IMR-90 (cell line): ENCODE data around the gene CCR9. TPM values are rescaled to one million over a fixed set of nuclear protein-coding genes. Genes with fewer than 3 reads are reported as not detected.

Experiments
- ATAC-seq: fragments of 200-7000 bp; cut with Tn5 transposase; 2 replicates; pipeline ENCODE4 v1.9.1; 2020; ENCODE audit warnings: low read depth, mild to moderate bottlenecking, moderate library complexity
- BruUV-seq: library from RNA; stranded (reverse); fragments of 400-500 nt; replicated peaks from 2 replicates; lab custom pipeline; 2021; lab: Mats Ljungman, UMichigan
- CTCF ChIA-PET: fragments of 300-600 bp; formaldehyde crosslinking; extraction: SDS; loops from one replicate; lab custom pipeline; 2021; ENCODE audit warnings: antibody characterized with exemption; lab: Yijun Ruan, JAX
- POLR2A ChIA-PET: fragments of 300-600 bp; sonication (Branson Sonifier 250); formaldehyde crosslinking; loops from one replicate; lab custom pipeline; 2022; ENCODE audit warnings: antibody characterized with exemption; ENCODE audit not compliant: unreplicated experiment; lab: Charles Lee
- DNase-seq: peaks from one replicate; pipeline ENCODE4 v3.0.0; 2013
- H2AFZ ChIP-seq: replicated peaks from 2 replicates; pipeline ENCODE3; 2013; ENCODE audit warnings: low read length, mild to moderate bottlenecking; ENCODE audit not compliant: poor library complexity
- H2AK5ac ChIP-seq: 2 replicates; pipeline ENCODE4 v1.6.1; 2013; ENCODE audit warnings: low read depth, low read length, inconsistent platforms
- H2AK9ac ChIP-seq: replicated peaks from 2 replicates; pipeline ENCODE3; 2013; ENCODE audit warnings: mild to moderate bottlenecking, low read depth, low read length, moderate library complexity; ENCODE audit not compliant: poor library complexity
- H2BK120ac ChIP-seq: 2 replicates; pipeline ENCODE4 v1.6.1; 2013; ENCODE audit warnings: low read depth, low read length, inconsistent platforms
- H2BK15ac ChIP-seq: 3 replicates; pipeline ENCODE4 v1.6.1; 2013; ENCODE audit warnings: low read depth, low read length, inconsistent platforms
- H2BK20ac ChIP-seq: 2 replicates; pipeline ENCODE4 v1.6.1; 2013; ENCODE audit warnings: low read depth, mild to moderate bottlenecking, inconsistent platforms, low read length, moderate library complexity
- H2BK5ac ChIP-seq: 2 replicates; pipeline ENCODE4 v1.6.1; 2013; ENCODE audit warnings: mild to moderate bottlenecking, low read depth, low read length, inconsistent platforms; ENCODE audit not compliant: poor library complexity, severe bottlenecking
- H3K14ac ChIP-seq: replicated peaks from 2 replicates; pipeline ENCODE4 v1.6.1; 2013; ENCODE audit warnings: low read depth, low read length, inconsistent platforms
- H3K18ac ChIP-seq: 2 replicates; pipeline ENCODE4 v1.6.1; 2013; ENCODE audit warnings: low read depth, low read length, control low read depth
- H3K23ac ChIP-seq: 2 replicates; pipeline ENCODE4 v1.6.1; 2013; ENCODE audit warnings: low read depth, low read length, inconsistent platforms
- H3K27ac ChIP-seq: 2 replicates; pipeline ENCODE4 v1.5.1; 2013; ENCODE audit warnings: mild to moderate bottlenecking, control low read depth, low read length; ENCODE audit not compliant: insufficient read depth
- H3K27me3 ChIP-seq: 2 replicates; pipeline ENCODE4 v1.6.1; 2013; ENCODE audit warnings: low read length; ENCODE audit not compliant: control insufficient read depth, insufficient read depth
- H3K36me3 ChIP-seq: 2 replicates; pipeline ENCODE4 v1.6.1; 2013; ENCODE audit warnings: low read length, mixed read lengths; ENCODE audit not compliant: control insufficient read depth, insufficient read depth
- H3K4ac ChIP-seq: 2 replicates; pipeline ENCODE4 v1.6.1; 2013; ENCODE audit warnings: low read depth, low read length, inconsistent platforms
- H3K4me1 ChIP-seq: 2 replicates; pipeline ENCODE4 v1.6.1; 2013; ENCODE audit warnings: low read length, mixed read lengths; ENCODE audit not compliant: control insufficient read depth, insufficient read depth
- H3K4me2 ChIP-seq: 2 replicates; pipeline ENCODE4 v1.6.1; 2013; ENCODE audit warnings: low read depth, mild to moderate bottlenecking, control low read depth, low read length, moderate library complexity
- H3K4me3 ChIP-seq: 2 replicates; pipeline ENCODE4 v1.5.1; 2013; ENCODE audit warnings: low read depth, mild to moderate bottlenecking, control low read depth, low read length, moderate library complexity; ENCODE audit not compliant: insufficient read depth
- H3K56ac ChIP-seq: 2 replicates; pipeline ENCODE4 v1.6.1; 2013; ENCODE audit warnings: low read length, inconsistent platforms; ENCODE audit not compliant: insufficient read depth; ENCODE audit errors: extremely low read depth
- H3K79me1 ChIP-seq, 2 experiments: 2 replicates each; pipeline ENCODE4 v1.6.1; 2013; ENCODE audit warnings: low read length in 2 of 2, inconsistent platforms in 1 of 2, low read depth in 1 of 2
- H3K9ac ChIP-seq: 2 replicates; pipeline ENCODE4 v1.6.1; 2013; ENCODE audit warnings: low read depth, low read length, control low read depth
- H3K9me1 ChIP-seq: 2 replicates; pipeline ENCODE4 v1.6.1; 2013; ENCODE audit warnings: low read length, inconsistent platforms; ENCODE audit not compliant: insufficient read depth
- H3K9me3 ChIP-seq: 2 replicates; pipeline ENCODE4 v1.6.1; 2013; ENCODE audit warnings: low read length; ENCODE audit not compliant: control insufficient read depth, insufficient read depth
- H4K20me1 ChIP-seq: 2 replicates; pipeline ENCODE4 v1.6.1; 2013; ENCODE audit warnings: low read length, inconsistent platforms; ENCODE audit not compliant: insufficient read depth
- H4K5ac ChIP-seq: 2 replicates; pipeline ENCODE4 v1.6.1; 2013; ENCODE audit warnings: mild to moderate bottlenecking, low read depth, low read length, control low read depth
- H4K8ac ChIP-seq, 2 experiments: 2 replicates each; pipeline ENCODE4 v1.6.1; 2013; ENCODE audit warnings: low read depth in 2 of 2, low read length in 2 of 2, control low read depth in 1 of 2, inconsistent platforms in 1 of 2
- H4K91ac ChIP-seq: 2 replicates; pipeline ENCODE4 v1.6.1; 2013; ENCODE audit warnings: low read depth, low read length, inconsistent platforms; ENCODE audit not compliant: insufficient read depth
- BHLHE40 ChIP-seq: fragments of 150-350 bp; IDR thresholded peaks from 2 replicates; pipeline ENCODE4 v1.6.1; 2016; ENCODE audit warnings: mild to moderate bottlenecking, low read depth, low read length
- CEBPB ChIP-seq: IDR thresholded peaks from 2 replicates; pipeline ENCODE4 v1.6.1; 2012; ENCODE audit warnings: low read depth, low read length, improper control_type of control experiment
- FOS ChIP-seq: fragments of 150-350 bp; IDR thresholded peaks from 2 replicates; pipeline ENCODE4 v1.6.1; 2016; ENCODE audit warnings: low read depth, low read length
- MAFK ChIP-seq: IDR thresholded peaks from 2 replicates; pipeline ENCODE4 v1.6.1; 2012; ENCODE audit warnings: low read depth, low read length, improper control_type of control experiment
- MAZ ChIP-seq: IDR thresholded peaks from 2 replicates; pipeline ENCODE4 v1.6.1; 2012; ENCODE audit warnings: low read depth, mild to moderate bottlenecking, low read length, improper control_type of control experiment, moderate library complexity, borderline replicate concordance
- MXI1 ChIP-seq: IDR thresholded peaks from 2 replicates; pipeline ENCODE4 v1.6.1; 2012; ENCODE audit warnings: low read depth, mild to moderate bottlenecking, low read length, moderate library complexity, borderline replicate concordance
- POLR2A ChIP-seq: IDR thresholded peaks from 2 replicates; pipeline ENCODE4 v1.6.1; 2012; ENCODE audit warnings: mild to moderate bottlenecking, low read depth, low read length
- RAD21 ChIP-seq: IDR thresholded peaks from 2 replicates; pipeline ENCODE4 v1.6.1; 2012; ENCODE audit warnings: low read length, improper control_type of control experiment
- RCOR1 ChIP-seq: IDR thresholded peaks from 2 replicates; pipeline ENCODE4 v1.6.1; 2012; ENCODE audit warnings: mild to moderate bottlenecking, low read length, improper control_type of control experiment; ENCODE audit not compliant: insufficient replicate concordance
- RFX5 ChIP-seq: IDR thresholded peaks from 2 replicates; pipeline ENCODE4 v1.8.0; 2012; ENCODE audit warnings: low read depth, mild to moderate bottlenecking, low read length, moderate library complexity
- SMC3 ChIP-seq: fragments of 150-350 bp; IDR thresholded peaks from 2 replicates; pipeline ENCODE4 v1.6.1; 2016; ENCODE audit warnings: low read depth, mild to moderate bottlenecking, antibody characterized with exemption, low read length, moderate library complexity
- WGBS, 2 experiments: methylation state at CpG; one replicate each; pipeline versions ENCODE4 v1.1.5 to v1.1.7; 2013; ENCODE audit warnings: missing lambda C conversion rate in 2 of 2; ENCODE audit not compliant: insufficient read length in 1 of 2; ENCODE audit errors: extremely low coverage in 2 of 2; 5-methylcytosine and 5-hydroxymethylcytosine counted together
- dilution Hi-C: fragments of 300-500 bp; cut with HindIII; formaldehyde crosslinking; loops from one replicate; pipeline ENCODE4 v1.14.3; 2018; ENCODE audit warnings: low sequenced_read_pairs; ENCODE audit not compliant: unreplicated experiment
- in situ Hi-C: fragments of 300-500 bp; cut with MboI; formaldehyde crosslinking; loops from 3 replicates; pipeline ENCODE4 v1.14.3; 2019; ENCODE audit warnings: low sequenced_read_pairs, inconsistent platforms, mixed read lengths
- intact Hi-C: fragments of 100-400 bp; cut with micrococcal nuclease; formaldehyde crosslinking; loops from 2 replicates; pipeline ENCODE4 v1.10.0; 2022
- polyA plus RNA-seq, 3 experiments: library from polyadenylated mRNA; depleted of rRNA; stranded (reverse); fragments of >200 nt; gene quantifications; 2 replicates each; pipeline ENCODE4 v1.2.3, GENCODE V29; 2012; ENCODE audit warnings: low replicate concordance in 1 of 3
- total RNA-seq: library from RNA; depleted of rRNA; stranded (reverse); fragments of >200 nt; gene quantifications from 2 replicates; pipeline ENCODE4 v1.2.3, GENCODE V29; 2012
- TF ChIP-seq, protein P1 (sequence below): fragments of 150-350 bp; IDR thresholded peaks from 2 replicates; pipeline ENCODE4 v1.6.1; 2017; ENCODE audit warnings: mild to moderate bottlenecking, antibody characterized with exemption, low read length, low read depth
- TF ChIP-seq, protein P2 (sequence below): fragments of 150-350 bp; IDR thresholded peaks from 2 replicates; pipeline ENCODE4 v1.6.1; 2016; ENCODE audit warnings: low read depth, mild to moderate bottlenecking, low read length, moderate library complexity, borderline replicate concordance
- TF ChIP-seq, protein P3 (sequence below): conservative IDR thresholded peaks from 2 replicates; pipeline ENCODE4 v1.5.1; 2012; ENCODE audit warnings: mild to moderate bottlenecking, low read depth, low read length, improper control_type of control experiment

Gene CCR9
- total and polyA plus RNA-seq, 2 of the 4 experiments (the other 2 are of a cell fraction) = not detected

DNA sequence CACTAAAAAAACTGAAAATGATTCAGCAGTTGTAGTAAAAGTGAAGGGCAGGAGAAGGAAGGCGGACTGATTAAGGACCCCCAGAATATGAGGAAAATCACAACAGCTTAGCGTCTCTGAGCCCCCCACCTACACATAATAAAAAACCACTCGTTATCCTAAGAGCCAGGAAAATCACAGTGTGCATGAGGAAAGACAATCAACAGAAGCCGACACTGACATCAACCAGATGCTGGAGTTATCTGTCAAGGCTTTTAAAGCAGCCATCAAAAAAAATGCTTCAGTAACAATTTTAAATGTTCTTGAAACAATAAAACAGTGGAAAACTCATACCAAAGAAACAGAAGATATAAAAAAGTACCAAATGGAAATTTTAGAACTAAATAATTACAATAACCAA is 47.2 kb downstream of the CCR9 start:
- Histone ChIP-seq H3K14ac (no peak overlapping the region), H3K4me1 (no peaks in the 10 kb centered on the region), H4K5ac (no peak overlapping the region), H3K56ac (no peak overlapping the region), H4K20me1 (peaks cover 4% of the 10 kb centered on the region; the same call in 1 of the 2 replicates), H3K4ac (no peak overlapping the region), H2BK15ac (no peak overlapping the region), H3K27ac (no peak overlapping the region), H2BK20ac (no peak overlapping the region), H2BK120ac (no peak overlapping the region), H3K27me3 (no peaks in the 10 kb centered on the region), H3K79me1 (no peaks in the 10 kb centered on the region), H2AK9ac (no peak overlapping the region), H3K9ac (no peak overlapping the region), H2BK5ac (no peak overlapping the region), H4K91ac (no peak overlapping the region), H2AFZ (no peak overlapping the region), H3K23ac (no peak overlapping the region), H3K4me2 (no peak overlapping the region), H3K9me1 (no peaks in the 10 kb centered on the region), H3K9me3 (no peaks in the 10 kb centered on the region), H3K4me3 (no peak overlapping the region), H3K18ac (no peak overlapping the region), H4K8ac (no peak overlapping the region), H3K36me3 (peaks cover 37% of the 10 kb centered on the region), H2AK5ac (no peak overlapping the region)
- no CpG with 5 or more reads among the region's 4 CpGs for WGBS, 2 experiments
- ChIA-PET CTCF (interaction anchor here (1.7 kb wide), 1 partner anchor 143 kb away, joined by 4 read pairs; no protein-coding TSS in a partner anchor), POLR2A (no interaction called here)
- TF ChIP-seq, protein P1, sequence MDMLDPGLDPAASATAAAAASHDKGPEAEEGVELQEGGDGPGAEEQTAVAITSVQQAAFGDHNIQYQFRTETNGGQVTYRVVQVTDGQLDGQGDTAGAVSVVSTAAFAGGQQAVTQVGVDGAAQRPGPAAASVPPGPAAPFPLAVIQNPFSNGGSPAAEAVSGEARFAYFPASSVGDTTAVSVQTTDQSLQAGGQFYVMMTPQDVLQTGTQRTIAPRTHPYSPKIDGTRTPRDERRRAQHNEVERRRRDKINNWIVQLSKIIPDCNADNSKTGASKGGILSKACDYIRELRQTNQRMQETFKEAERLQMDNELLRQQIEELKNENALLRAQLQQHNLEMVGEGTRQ = no peak
- TF ChIP-seq, protein P2, sequence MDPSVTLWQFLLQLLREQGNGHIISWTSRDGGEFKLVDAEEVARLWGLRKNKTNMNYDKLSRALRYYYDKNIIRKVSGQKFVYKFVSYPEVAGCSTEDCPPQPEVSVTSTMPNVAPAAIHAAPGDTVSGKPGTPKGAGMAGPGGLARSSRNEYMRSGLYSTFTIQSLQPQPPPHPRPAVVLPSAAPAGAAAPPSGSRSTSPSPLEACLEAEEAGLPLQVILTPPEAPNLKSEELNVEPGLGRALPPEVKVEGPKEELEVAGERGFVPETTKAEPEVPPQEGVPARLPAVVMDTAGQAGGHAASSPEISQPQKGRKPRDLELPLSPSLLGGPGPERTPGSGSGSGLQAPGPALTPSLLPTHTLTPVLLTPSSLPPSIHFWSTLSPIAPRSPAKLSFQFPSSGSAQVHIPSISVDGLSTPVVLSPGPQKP = no peak
- no peak for TF ChIP-seq POLR2A
- no peak for TF ChIP-seq CEBPB
- TF ChIP-seq MXI1 = no peak
- TF ChIP-seq, protein P3, sequence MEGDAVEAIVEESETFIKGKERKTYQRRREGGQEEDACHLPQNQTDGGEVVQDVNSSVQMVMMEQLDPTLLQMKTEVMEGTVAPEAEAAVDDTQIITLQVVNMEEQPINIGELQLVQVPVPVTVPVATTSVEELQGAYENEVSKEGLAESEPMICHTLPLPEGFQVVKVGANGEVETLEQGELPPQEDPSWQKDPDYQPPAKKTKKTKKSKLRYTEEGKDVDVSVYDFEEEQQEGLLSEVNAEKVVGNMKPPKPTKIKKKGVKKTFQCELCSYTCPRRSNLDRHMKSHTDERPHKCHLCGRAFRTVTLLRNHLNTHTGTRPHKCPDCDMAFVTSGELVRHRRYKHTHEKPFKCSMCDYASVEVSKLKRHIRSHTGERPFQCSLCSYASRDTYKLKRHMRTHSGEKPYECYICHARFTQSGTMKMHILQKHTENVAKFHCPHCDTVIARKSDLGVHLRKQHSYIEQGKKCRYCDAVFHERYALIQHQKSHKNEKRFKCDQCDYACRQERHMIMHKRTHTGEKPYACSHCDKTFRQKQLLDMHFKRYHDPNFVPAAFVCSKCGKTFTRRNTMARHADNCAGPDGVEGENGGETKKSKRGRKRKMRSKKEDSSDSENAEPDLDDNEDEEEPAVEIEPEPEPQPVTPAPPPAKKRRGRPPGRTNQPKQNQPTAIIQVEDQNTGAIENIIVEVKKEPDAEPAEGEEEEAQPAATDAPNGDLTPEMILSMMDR = no peak
- no peak for TF ChIP-seq SMC3
- no peak for TF ChIP-seq FOS
- TF ChIP-seq RFX5 = no peak
- TF ChIP-seq MAZ = no peak
- no peak for TF ChIP-seq BHLHE40
- no peak for TF ChIP-seq RAD21
- TF ChIP-seq RCOR1 = no peak
- TF ChIP-seq MAFK = no peak
- no peak for ATAC-seq
- in situ Hi-C loops (loop anchor here (5.0 kb wide), 1 partner anchor 171 kb away; no protein-coding TSS in a partner anchor), dilution Hi-C loops (no loop called here), intact Hi-C loops (no loop called here)
- no TSS peak for BruUV-seq
- no peak for DNase-seq
